Hepatocyte (in vitro differentiated cells): ENCODE measurements around the gene ZNF787. TPM values are rescaled to one million over a fixed set of nuclear protein-coding genes. Genes with fewer than 3 reads are reported as not detected.

ENCODE experiments used
- DNase-seq: peaks from one replicate; pipeline ENCODE4 v3.0.0-alpha.2; 2016; ENCODE audit warnings: low spot score
- H2AFZ ChIP-seq: fragments of 200-600 bp; sonication (generic); 2 replicates; pipeline ENCODE4 v1.6.0; 2016; ENCODE audit warnings: antibody characterized with exemption, mild to moderate bottlenecking
- H3K27ac ChIP-seq: fragments of 200-600 bp; sonication (generic); 2 replicates; pipeline ENCODE4 v1.5.1; 2016; ENCODE audit warnings: mild to moderate bottlenecking
- H3K27me3 ChIP-seq: fragments of 200-600 bp; sonication (generic); 2 replicates; pipeline ENCODE4 v1.6.1; 2016
- H3K36me3 ChIP-seq: fragments of 200-600 bp; sonication (generic); replicated peaks from 2 replicates; pipeline ENCODE4 v1.5.1; 2016; ENCODE audit warnings: low read depth; ENCODE audit not compliant: insufficient read depth
- H3K4me1 ChIP-seq: fragments of 200-600 bp; sonication (generic); 2 replicates; pipeline ENCODE4 v1.5.1; 2016; ENCODE audit warnings: mild to moderate bottlenecking, moderate library complexity; ENCODE audit not compliant: insufficient read depth
- H3K4me2 ChIP-seq: fragments of 200-600 bp; sonication (generic); 2 replicates; pipeline ENCODE4 v1.6.0; 2016
- H3K4me3 ChIP-seq: fragments of 200-600 bp; sonication (generic); 2 replicates; pipeline ENCODE4 v1.5.1; 2016; ENCODE audit warnings: mild to moderate bottlenecking
- H3K79me2 ChIP-seq: fragments of 200-600 bp; sonication (generic); 2 replicates; pipeline ENCODE4 v1.6.0; 2017; ENCODE audit warnings: mild to moderate bottlenecking
- H3K9me2 ChIP-seq: fragments of 200-600 bp; sonication (generic); replicated peaks from 2 replicates; pipeline ENCODE4 v1.6.0; 2017; ENCODE audit warnings: mild to moderate bottlenecking; ENCODE audit not compliant: insufficient read depth
- H3K9me3 ChIP-seq: fragments of 200-600 bp; sonication (generic); 2 replicates; pipeline ENCODE4 v1.5.1; 2016; ENCODE audit warnings: low read depth, mild to moderate bottlenecking
- H4K20me1 ChIP-seq: fragments of 200-600 bp; sonication (generic); 2 replicates; pipeline ENCODE4 v1.6.0; 2016; ENCODE audit warnings: mild to moderate bottlenecking; ENCODE audit not compliant: insufficient read depth, poor library complexity, severe bottlenecking
- EZH2 ChIP-seq: fragments of 200-600 bp; sonication (generic); IDR thresholded peaks from 2 replicates; pipeline ENCODE4 v1.6.1; 2016; ENCODE audit warnings: antibody characterized with exemption, mild to moderate bottlenecking, borderline replicate concordance
- EZH2phosphoT487 ChIP-seq: fragments of 200-600 bp; sonication (generic); IDR thresholded peaks from one replicate; pipeline ENCODE4 v1.6.1; 2018; ENCODE audit warnings: antibody characterized with exemption, mild to moderate bottlenecking, low read depth, moderate library complexity; ENCODE audit not compliant: unreplicated experiment, severe bottlenecking
- WGBS: methylation state at CpG from one replicate; pipeline ENCODE4 v1.1.6; 2016; ENCODE audit warnings: low lambda C conversion rate; ENCODE audit errors: missing lambda C conversion rate; 5-methylcytosine and 5-hydroxymethylcytosine counted together
- polyA plus RNA-seq: library from polyadenylated mRNA; unstranded; fragments of >200 nt; fragmentation: Nextera tagmentation; extraction: Ambion mirVana; gene quantifications from 2 replicates; pipeline ENCODE4 v1.2.1, GENCODE V29; 2016
- total RNA-seq: library from RNA; depleted of rRNA; stranded (reverse); fragments of >200 nt; gene quantifications from 2 replicates; pipeline ENCODE4 v1.2.3, GENCODE V29; 2014
- TF ChIP-seq, protein P1 (sequence below): fragments of 200-600 bp; sonication (generic); IDR thresholded peaks from 2 replicates; pipeline ENCODE4 v1.5.1; 2016; ENCODE audit warnings: antibody characterized with exemption, mild to moderate bottlenecking; ENCODE audit not compliant: poor library complexity

Gene ZNF787
- total and polyA plus RNA-seq, 2 experiments from 2014 or later = 23.5 to 24.9 TPM

DNA sequence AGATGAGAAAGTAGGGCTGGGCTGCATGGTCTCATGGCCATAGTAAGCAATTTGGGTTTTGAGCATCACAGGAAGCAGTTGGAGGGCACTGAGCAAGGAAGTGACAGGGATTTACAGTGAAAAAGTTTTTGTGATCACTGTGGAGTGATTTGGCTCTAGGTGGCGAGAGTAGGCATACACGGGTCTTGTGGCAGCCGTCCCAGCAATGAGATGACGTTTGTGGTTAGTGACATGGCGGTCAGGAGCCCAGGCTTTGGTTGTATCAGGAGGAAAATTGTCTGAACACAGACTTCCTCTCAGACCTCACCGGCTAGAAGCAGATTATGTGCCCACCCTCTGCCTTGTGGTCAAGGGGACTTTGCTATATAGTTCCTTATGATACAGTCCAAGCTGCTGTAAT, 23.3 kb upstream of the ZNF787 start:
- Histone ChIP-seq H3K4me1 (peaks cover 25% of the 10 kb centered on the region), H3K4me2 (peak overlapping the region; percentile 89), H3K79me2 (peaks cover 62% of the 10 kb centered on the region), H3K27ac (peak overlapping the region; percentile 68), H3K9me3 (no peaks in the 10 kb centered on the region), H3K36me3 (no peaks in the 10 kb centered on the region), H3K9me2 (no peaks in the 10 kb centered on the region), H3K4me3 (no peak overlapping the region), H2AFZ (no peak overlapping the region), H3K27me3 (no peaks in the 10 kb centered on the region), H4K20me1 (no peaks in the 10 kb centered on the region)
- TF ChIP-seq, protein P1, sequence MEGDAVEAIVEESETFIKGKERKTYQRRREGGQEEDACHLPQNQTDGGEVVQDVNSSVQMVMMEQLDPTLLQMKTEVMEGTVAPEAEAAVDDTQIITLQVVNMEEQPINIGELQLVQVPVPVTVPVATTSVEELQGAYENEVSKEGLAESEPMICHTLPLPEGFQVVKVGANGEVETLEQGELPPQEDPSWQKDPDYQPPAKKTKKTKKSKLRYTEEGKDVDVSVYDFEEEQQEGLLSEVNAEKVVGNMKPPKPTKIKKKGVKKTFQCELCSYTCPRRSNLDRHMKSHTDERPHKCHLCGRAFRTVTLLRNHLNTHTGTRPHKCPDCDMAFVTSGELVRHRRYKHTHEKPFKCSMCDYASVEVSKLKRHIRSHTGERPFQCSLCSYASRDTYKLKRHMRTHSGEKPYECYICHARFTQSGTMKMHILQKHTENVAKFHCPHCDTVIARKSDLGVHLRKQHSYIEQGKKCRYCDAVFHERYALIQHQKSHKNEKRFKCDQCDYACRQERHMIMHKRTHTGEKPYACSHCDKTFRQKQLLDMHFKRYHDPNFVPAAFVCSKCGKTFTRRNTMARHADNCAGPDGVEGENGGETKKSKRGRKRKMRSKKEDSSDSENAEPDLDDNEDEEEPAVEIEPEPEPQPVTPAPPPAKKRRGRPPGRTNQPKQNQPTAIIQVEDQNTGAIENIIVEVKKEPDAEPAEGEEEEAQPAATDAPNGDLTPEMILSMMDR = no peak
- no peak for TF ChIP-seq EZH2
- DNase-seq = no peak
- 94% methylated on average over 6 of the region's 6 CpGs for WGBS

DNA sequence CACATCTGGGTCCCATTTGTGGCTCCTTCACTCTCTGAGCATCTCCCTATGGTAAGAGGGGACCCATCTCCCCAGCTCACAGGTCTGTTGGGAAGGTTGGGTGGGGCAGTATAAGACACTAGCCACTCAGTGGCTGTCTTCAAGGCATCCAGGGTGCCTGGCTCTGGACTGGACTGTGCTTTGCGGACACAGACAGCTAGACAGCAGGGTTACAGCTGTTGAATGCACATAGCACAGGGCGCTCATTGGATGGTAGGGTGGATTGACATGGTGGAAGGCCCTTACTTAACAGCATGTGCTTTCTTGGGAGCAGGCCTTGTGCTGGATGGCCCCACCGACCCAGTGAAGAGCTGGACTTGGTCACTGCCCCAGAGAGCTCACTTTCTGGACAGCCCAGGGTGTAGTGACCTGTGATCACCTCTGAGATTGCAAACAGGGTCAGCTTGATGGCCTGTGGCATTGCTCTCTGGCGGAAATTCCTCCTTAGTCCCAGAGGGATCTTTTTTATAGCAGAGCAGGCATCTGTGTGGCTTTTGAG, 21.9 kb upstream of the ZNF787 start:
- H3K9me3 ChIP-seq = no peaks in the 10 kb centered on the region
- no peak overlapping the region for H3K4me3 ChIP-seq
- H3K27me3 ChIP-seq = no peaks in the 10 kb centered on the region
- 74% methylated on average over 4 of the region's 4 CpGs for WGBS
- TF ChIP-seq, protein P1 = no peak
- TF ChIP-seq EZH2phosphoT487 (no peak), EZH2 (no peak)
- H3K9me2 ChIP-seq = no peaks in the 10 kb centered on the region
- no peak overlapping the region for H2AFZ ChIP-seq
- H3K27ac ChIP-seq = peak overlapping the region; percentile 68
- DNase-seq = no peak
- no peaks in the 10 kb centered on the region for H3K36me3 ChIP-seq
- H3K4me2 ChIP-seq = peak overlapping the region; percentile 89
- peaks cover 25% of the 10 kb centered on the region for H3K4me1 ChIP-seq
- H3K79me2 ChIP-seq = peaks cover 52% of the 10 kb centered on the region
- H4K20me1 ChIP-seq = no peaks in the 10 kb centered on the region

DNA sequence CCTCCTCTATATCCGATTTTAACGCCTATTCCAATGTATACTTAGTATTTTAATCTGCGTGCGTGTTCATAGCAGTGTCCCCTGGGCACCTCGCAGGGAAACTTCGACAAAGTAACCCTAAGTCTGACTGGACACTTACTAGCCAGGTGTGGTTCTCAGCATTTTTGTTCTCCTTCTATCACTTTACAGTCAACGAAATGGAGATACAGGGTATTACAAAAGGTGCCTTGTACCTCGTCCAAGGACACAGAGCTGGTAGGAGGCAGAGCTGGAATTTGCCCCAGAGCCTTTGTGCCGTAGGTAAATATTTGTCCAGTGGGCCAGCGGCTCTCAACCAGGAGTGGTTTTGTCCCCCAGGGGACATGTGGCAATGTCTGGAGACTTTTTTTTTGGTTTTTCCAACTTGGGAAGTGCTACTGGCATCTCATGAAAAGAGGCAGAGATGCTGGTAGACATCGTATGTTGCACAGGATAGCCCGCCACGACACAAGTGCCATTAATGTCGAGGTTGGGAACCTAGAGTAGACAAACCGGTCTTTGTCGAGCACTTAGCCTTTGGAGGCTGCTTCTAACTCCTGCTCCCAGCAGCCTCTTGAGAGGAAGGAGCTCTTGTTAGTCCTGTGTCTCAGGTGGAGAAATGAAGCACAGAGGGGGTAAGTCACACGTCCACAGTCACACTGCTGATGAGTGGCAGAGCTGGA, 21.1 kb upstream of the ZNF787 start:
- H3K27ac ChIP-seq = peak overlapping the region; percentile 68
- WGBS = 38% methylated on average over 17 of the region's 17 CpGs
- H3K4me3 ChIP-seq = peak overlapping the region; percentile 46
- H3K4me2 ChIP-seq = peak overlapping the region; percentile 89
- H3K79me2 ChIP-seq = peaks cover 47% of the 10 kb centered on the region
- H3K9me2 ChIP-seq = no peaks in the 10 kb centered on the region
- no peaks in the 10 kb centered on the region for H3K27me3 ChIP-seq
- no peaks in the 10 kb centered on the region for H3K9me3 ChIP-seq
- H3K4me1 ChIP-seq = peaks cover 25% of the 10 kb centered on the region
- no peak for TF ChIP-seq EZH2phosphoT487
- TF ChIP-seq, protein P1 = no peak
- no peak for TF ChIP-seq EZH2
- no peaks in the 10 kb centered on the region for H4K20me1 ChIP-seq
- H3K36me3 ChIP-seq = no peaks in the 10 kb centered on the region
- DNase-seq = peak; percentile 80
- H2AFZ ChIP-seq = peak overlapping the region; percentile 45
